SIG-M5 treated with dmso at 0.1 percent for 504 hours (cell line): ENCODE results near the gene POLR3GL.
A peak's percentile ranks its signal among the peaks of the same experiment; 100 is the strongest.

Experiments
- DNase-seq: peaks from one replicate; lab custom pipeline; 2025; ENCODE audit not compliant: unreplicated experiment; lab: John Stamatoyannopoulos, UW

POLR3GL gene

DNA sequence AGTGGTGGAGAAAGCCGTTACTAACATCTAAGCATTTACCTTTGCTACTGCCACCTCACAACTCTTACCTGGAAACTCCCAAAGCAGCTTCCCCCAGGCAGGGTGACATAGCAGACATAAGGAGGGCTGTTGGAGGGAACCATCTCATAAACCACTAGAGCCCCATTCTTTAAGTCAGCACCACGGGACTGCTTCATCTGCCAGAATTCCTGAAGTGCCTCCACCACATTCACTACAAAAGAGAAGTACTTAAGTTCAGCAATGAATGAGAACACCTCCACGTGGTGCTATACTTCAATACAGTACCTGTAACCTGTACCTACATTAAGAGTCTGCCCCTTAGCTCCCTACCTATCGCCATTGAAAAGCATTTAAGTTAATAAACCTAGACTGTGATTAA, 16.9 kb upstream of the POLR3GL start:
- no peak for DNase-seq

GRCh38 chr1:145949219-145949618, 15.3 kb upstream of the POLR3GL start:
- DNase-seq: no peak

GRCh38 chr1:145951526-145951925, 13.0 kb upstream of the POLR3GL start:
- DNase-seq: no peak

- no peak for DNase-seq
Measured at GRCh38 chr1:145952903-145953302, 11.6 kb upstream of the POLR3GL start.

GRCh38 chr1:145953861-145954260, 10.6 kb upstream of the POLR3GL start:
- DNase-seq: no peak

DNA sequence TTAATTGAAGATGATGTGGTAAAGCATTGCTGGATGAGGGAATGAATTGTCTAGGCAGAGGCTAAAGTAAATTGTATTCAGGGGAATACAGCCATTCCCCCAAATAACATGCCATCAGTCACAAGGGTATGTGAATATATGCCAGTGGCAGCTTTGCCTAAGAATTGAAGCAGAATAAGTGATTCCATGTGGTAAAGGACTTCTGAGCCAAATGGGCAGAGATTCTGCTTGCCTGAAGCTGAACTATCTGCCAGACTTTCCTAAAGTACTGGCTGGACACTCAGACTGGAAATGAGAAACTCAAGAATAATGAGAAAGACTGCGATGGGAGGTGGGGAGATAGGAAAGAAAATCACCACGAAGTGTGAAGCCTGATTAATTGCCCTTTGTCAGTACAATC, 9.1 kb upstream of the POLR3GL start:
- DNase-seq: no peak

- no peak for DNase-seq
Measured at GRCh38 chr1:145956361-145956760, 8.1 kb upstream of the POLR3GL start.

- no peak for DNase-seq
Measured at GRCh38 chr1:145956781-145957442, 7.6 kb upstream of the POLR3GL start.

GRCh38 chr1:145957443-145958319, 6.8 kb upstream of the POLR3GL start, which contains the start of gene LIX1L:
Gene LIX1L, minus strand, starts transcription at chr1:145958017. Its CDS starts 90 bp downstream, at chr1:145957927.
- peak; percentile 100 for DNase-seq

DNA sequence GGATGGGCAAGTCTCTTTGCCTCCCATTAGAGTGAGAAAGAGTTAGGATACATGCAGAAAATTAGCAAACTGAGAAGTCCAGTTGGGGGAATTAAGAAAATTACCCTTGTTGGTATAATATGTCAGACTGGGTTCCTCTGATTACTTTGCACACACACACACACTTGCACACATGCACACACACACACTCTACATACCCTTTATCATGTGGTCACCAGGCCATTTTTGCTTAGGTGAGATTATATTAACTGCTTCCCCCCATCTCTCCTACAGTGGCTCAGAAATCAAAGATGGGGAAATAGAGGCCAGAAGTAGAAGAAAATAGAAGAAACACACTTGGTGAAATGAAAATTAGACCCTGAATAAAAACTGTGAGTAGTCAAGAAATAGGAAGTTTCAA, 5.8 kb upstream of the POLR3GL start:
- DNase-seq: no peak

DNA sequence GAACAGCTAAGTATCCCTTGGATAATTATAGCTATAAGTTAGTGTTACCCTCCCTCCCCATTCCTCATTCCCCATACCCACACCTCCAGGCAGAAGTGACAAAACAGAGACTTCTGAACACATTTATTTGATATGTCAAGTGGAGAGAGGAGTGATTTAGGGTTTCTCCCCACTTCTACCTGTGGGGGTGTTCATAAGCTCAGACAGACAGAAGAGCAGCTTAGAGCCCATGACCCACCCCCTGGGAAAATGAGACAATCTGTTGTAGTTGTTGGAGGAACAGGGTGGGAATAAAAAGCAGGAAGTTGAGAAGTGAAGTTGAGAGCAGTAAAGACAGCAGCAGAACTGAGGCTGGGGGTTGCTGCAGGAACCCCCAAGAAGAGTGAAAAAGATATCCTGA, 5.2 kb upstream of the POLR3GL start:
- no peak for DNase-seq

- DNase-seq: no peak
Measured at GRCh38 chr1:145959957-145960467, 4.5 kb upstream of the POLR3GL start.

DNA sequence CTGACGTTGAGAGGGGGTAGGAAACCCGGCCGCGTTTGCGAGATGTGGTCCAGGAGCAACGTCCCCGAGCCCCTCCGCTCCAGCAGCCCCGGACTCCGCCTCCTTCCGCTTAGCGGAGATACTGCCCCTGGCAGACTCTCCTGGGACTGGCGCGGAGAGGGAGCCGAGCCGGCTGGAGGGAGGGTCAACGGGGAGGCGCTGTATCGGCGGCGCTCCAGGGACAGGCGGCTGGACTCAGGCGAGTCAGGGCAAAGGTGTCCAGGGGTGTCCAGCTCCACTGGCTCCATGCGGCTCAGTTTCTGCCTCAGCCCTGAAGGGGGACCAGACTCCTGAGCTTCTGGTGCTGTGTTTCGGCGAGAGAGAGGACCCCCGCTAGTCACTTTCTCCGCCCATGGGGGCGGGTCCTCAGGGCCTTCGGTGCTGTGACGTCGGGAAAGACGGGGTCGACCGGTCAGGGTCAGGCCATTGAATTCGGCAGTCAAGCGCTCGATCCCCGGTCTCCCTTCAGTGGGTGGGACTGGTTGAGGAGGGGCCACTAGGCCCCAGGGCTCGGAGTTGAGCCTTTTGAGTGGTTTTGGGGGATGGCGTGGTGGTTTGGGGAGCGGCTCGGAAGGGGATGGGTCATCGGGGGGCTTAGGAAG, 3.9 kb upstream of the POLR3GL start:
- DNase-seq: peak; percentile 37

DNA sequence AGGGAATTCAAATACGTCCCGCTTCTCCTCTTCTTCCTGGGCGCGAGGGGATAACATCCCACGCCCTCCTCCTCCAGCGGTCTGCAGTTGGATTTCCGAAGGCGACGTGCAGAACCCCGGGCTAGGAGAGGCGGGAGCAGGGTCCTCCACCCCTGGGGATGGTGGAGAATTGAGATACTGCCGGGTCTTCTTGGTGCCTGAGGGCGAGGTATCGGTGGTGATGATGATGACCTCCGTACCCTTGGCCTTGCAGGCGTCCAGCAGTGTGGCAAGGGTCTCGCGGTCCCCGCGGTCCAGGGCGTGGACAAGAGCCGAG, 3.4 kb upstream of the POLR3GL start:
- no peak for DNase-seq

DNA sequence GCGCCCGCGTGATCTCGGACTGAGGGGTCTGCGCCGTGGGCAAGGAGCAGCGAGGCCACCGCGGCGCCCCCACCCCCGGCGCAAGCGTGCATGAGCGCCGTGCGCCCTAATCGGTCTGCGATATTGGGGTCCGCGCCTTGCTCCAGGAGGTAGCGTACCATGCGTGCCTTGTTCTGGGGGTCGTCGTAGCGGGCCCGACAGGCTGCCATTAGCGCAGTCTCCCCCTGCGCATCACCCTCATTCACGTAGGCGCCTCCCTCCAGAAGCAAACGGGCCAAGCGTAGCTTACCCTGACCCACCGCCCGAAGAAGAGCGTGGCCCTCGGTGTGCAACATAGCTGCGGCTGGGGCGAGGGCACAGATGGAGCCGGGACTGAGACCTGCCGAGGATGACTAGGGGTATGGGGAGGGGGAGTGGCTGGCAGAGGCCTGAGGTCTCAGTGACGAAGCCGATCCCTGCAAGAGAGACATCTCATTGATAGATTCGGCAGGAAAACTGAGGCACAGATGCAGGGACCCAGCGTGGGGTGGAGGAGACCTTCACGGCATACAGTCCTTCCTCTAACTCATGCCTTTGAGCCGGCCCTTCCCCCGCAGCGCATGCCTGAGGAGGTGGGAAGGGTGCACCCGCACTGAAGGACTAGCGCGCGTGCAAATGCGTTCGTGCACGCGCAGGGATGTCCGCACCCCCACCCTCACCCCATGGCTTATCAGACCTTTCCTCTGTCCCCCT, 2.9 kb upstream of the POLR3GL start:
- DNase-seq: peak; percentile 54

GRCh38 chr1:145962157-145963102, 2.1 kb upstream of the POLR3GL start:
- no peak for DNase-seq

GRCh38 chr1:145963265-145964019, 1.0 kb upstream of the POLR3GL start:
- DNase-seq: peak; percentile 43

- no peak for DNase-seq
Measured at GRCh38 chr1:145965119-145965744, 742 bp downstream of the POLR3GL start.

DNA sequence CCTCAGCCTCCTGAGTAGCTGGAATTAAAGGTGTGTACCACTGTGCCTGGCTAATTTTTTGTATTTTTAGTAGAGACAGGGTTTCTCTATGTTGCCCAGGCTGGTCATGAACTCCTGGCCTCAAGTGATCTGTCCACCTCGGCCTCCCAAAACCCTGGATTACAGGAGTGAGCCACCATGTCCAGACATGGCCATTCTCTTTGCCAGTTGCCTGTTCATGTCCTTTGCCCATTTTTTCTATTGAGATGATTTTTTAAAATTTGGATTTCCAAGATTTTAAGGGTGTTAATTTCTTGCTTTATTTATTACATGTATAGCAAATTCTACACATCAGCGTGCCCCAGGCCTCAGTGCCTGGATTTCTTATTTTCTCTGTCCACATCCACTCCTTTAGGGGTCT, 2.8 kb downstream of the POLR3GL start:
- no peak for DNase-seq
